Fibroblast of skin of right quadriceps (primary cell): ENCODE results near the gene VPS52.
"Not testable (repeated sequence)": the region's sequence is repeated elsewhere in the genome, so short reads cannot be mapped to it uniquely, and the experiment has no call there.

Experiments
- DNase-seq: peaks from one replicate; pipeline ENCODE4 v3.0.0-alpha.2; 2013

The VPS52 gene

GRCh38 chr6:33278810-33279209 is 7.1 kb upstream of the VPS52 start:
- DNase-seq, result no peak

GRCh38 chr6:33278392-33278741 is 6.7 kb upstream of the VPS52 start:
- DNase-seq, result no peak

- no peak for DNase-seq
Observed at GRCh38 chr6:33277663-33278391, 6.2 kb upstream of the VPS52 start.

GRCh38 chr6:33276864-33277662 is 5.4 kb upstream of the VPS52 start, which contains the start of gene B3GALT4:
Gene B3GALT4, plus strand, starts transcription at chr6:33277123. Its CDS starts 297 bp downstream, at chr6:33277420.
- DNase-seq, result peak; percentile 72

- no peak for DNase-seq
Observed at GRCh38 chr6:33276581-33276863, 4.8 kb upstream of the VPS52 start.

GRCh38 chr6:33275795-33276580 is 4.3 kb upstream of the VPS52 start:
- not testable (repeated sequence) for DNase-seq

GRCh38 chr6:33273924-33274902 is 2.5 kb upstream of the VPS52 start:
- no peak for DNase-seq

GRCh38 chr6:33273129-33273923 is 1.6 kb upstream of the VPS52 start:
- DNase-seq, result no peak

- no peak for DNase-seq
Observed at GRCh38 chr6:33272275-33273128, 826 bp upstream of the VPS52 start.

GRCh38 chr6:33271117-33271467 is 584 bp downstream of the VPS52 start:
- DNase-seq, result no peak

- no peak for DNase-seq
Observed at GRCh38 chr6:33264015-33264414, 7.7 kb downstream of the VPS52 start.

- not testable (repeated sequence) for DNase-seq
Observed at GRCh38 chr6:33262490-33262889, 9.2 kb downstream of the VPS52 start.

- DNase-seq, result no peak
Observed at GRCh38 chr6:33259032-33259431, 12.6 kb downstream of the VPS52 start.

GRCh38 chr6:33254591-33254990 is 17.1 kb downstream of the VPS52 start:
- no peak for DNase-seq

GRCh38 chr6:33252759-33253158 is 18.9 kb downstream of the VPS52 start:
- peak; percentile 80 for DNase-seq

GRCh38 chr6:33251395-33252012 is 20.2 kb downstream of the VPS52 start:
- peak; percentile 35 for DNase-seq

GRCh38 chr6:33250731-33251130 is 20.9 kb downstream of the VPS52 start:
- DNase-seq, result no peak

- peak; percentile 77 for DNase-seq
Observed at GRCh38 chr6:33249732-33250630, 21.7 kb downstream of the VPS52 start.
